KMS-11 (cell line): ENCODE results near the gene SLC25A19.

Experiments used
- H2AFZ ChIP-seq: fragments of 200-600 bp; sonication (generic); 2 replicates; pipeline ENCODE4 v1.6.1; 2016; ENCODE audit warnings: antibody characterized with exemption, mixed run types, low read depth
- H3K27ac ChIP-seq: fragments of 200-600 bp; sonication (generic); 2 replicates; pipeline ENCODE4 v1.6.1; 2016; ENCODE audit warnings: mild to moderate bottlenecking, mixed run types
- H3K27me3 ChIP-seq: fragments of 200-600 bp; sonication (generic); 2 replicates; pipeline ENCODE4 v1.6.1; 2017; ENCODE audit warnings: mild to moderate bottlenecking, low read depth, mixed run types, moderate library complexity; ENCODE audit not compliant: insufficient read depth
- H3K36me3 ChIP-seq: fragments of 200-600 bp; sonication (generic); 2 replicates; pipeline ENCODE4 v1.6.1; 2017; ENCODE audit warnings: mild to moderate bottlenecking, mixed run types; ENCODE audit not compliant: insufficient read depth
- H3K4me1 ChIP-seq: fragments of 200-600 bp; sonication (generic); 2 replicates; pipeline ENCODE4 v1.6.1; 2016; ENCODE audit warnings: mild to moderate bottlenecking, low read depth, mixed run types; ENCODE audit not compliant: poor library complexity, severe bottlenecking
- H3K4me2 ChIP-seq: fragments of 200-600 bp; sonication (generic); 2 replicates; pipeline ENCODE4 v1.7.0; 2016; ENCODE audit warnings: mild to moderate bottlenecking, mixed run types
- H3K4me3 ChIP-seq: fragments of 200-600 bp; sonication (generic); IDR thresholded peaks from 2 replicates; pipeline ENCODE4 v1.6.1; 2017; ENCODE audit warnings: low read depth, low read length, mixed read lengths; ENCODE audit not compliant: insufficient read depth
- H3K79me2 ChIP-seq: fragments of 200-600 bp; sonication (generic); 2 replicates; pipeline ENCODE4 v1.6.1; 2016; ENCODE audit warnings: low read depth, mixed run types; ENCODE audit not compliant: insufficient read depth
- H3K9ac ChIP-seq: fragments of 200-600 bp; sonication (generic); 2 replicates; pipeline ENCODE4 v1.6.1; 2016; ENCODE audit warnings: mild to moderate bottlenecking, mixed run types
- H4K20me1 ChIP-seq: fragments of 200-600 bp; sonication (generic); 2 replicates; pipeline ENCODE4 v1.6.1; 2016; ENCODE audit warnings: mild to moderate bottlenecking, mixed run types; ENCODE audit not compliant: insufficient read depth
- TF ChIP-seq, protein P1 (sequence below): fragments of 200-600 bp; sonication (generic); conservative IDR thresholded peaks from 2 replicates; pipeline ENCODE4 v1.6.1; 2017; ENCODE audit warnings: low read depth, mild to moderate bottlenecking, antibody characterized with exemption, low read length, moderate library complexity, mixed read lengths

Gene SLC25A19

DNA sequence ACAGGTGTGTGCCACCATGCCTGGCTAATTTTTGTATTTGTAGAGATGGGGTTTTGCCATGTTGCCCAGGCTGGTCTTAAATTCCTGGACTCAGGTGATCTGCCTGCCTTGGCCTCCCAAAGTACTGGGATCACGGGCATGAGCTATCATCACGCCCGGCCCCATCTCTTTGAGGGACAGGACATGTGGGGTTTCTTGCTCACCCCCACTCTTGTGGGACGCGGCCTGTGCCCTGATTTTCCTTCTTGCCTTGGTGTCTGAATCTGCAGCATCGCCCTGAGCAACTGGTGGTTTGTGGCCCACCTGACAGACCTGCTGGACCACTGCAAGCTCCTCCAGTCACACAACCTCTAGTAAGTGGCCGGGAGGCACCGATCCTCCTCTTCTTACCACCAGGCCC lies 58.2 kb downstream of the SLC25A19 start:
- no peak overlapping the region for H2AFZ ChIP-seq
- H3K4me2 ChIP-seq: no peak overlapping the region
- TF ChIP-seq, protein P1, sequence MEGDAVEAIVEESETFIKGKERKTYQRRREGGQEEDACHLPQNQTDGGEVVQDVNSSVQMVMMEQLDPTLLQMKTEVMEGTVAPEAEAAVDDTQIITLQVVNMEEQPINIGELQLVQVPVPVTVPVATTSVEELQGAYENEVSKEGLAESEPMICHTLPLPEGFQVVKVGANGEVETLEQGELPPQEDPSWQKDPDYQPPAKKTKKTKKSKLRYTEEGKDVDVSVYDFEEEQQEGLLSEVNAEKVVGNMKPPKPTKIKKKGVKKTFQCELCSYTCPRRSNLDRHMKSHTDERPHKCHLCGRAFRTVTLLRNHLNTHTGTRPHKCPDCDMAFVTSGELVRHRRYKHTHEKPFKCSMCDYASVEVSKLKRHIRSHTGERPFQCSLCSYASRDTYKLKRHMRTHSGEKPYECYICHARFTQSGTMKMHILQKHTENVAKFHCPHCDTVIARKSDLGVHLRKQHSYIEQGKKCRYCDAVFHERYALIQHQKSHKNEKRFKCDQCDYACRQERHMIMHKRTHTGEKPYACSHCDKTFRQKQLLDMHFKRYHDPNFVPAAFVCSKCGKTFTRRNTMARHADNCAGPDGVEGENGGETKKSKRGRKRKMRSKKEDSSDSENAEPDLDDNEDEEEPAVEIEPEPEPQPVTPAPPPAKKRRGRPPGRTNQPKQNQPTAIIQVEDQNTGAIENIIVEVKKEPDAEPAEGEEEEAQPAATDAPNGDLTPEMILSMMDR: no peak

DNA sequence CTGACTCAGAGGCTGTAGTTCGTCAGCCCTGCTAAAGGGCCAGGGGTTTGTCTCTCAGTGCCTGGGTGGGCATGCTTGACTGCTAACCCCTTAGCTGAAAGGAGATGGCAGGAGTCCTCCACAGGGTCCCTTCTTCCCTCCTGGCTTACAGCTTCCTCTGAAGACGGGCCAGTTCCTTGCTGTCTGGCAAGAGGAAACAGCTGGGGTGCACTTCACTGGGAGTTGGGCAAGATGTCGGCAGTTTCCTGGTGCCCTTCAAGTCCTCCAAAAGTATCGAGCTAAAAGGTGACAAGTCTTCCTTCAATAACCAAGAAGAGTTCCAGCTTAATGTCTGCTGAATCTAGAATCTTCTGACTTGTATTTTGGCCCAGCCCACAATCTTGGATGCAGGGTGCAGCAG lies 60.4 kb downstream of the SLC25A19 start:
- Histone ChIP-seq H2AFZ (no peak overlapping the region), H3K27ac (no peak overlapping the region), H3K9ac (no peak overlapping the region), H4K20me1 (no peaks in the 10 kb centered on the region), H3K27me3 (no peaks in the 10 kb centered on the region), H3K79me2 (no peaks in the 10 kb centered on the region), H3K4me3 (no peak overlapping the region), H3K36me3 (peaks cover 22% of the 10 kb centered on the region), H3K4me2 (no peak overlapping the region), H3K4me1 (no peaks in the 10 kb centered on the region)
- TF ChIP-seq, protein P1: no peak

More for the DNA sequence above, 58.2 kb downstream of the SLC25A19 start:
- H3K27me3 ChIP-seq: no peaks in the 10 kb centered on the region
- H3K79me2 ChIP-seq: no peaks in the 10 kb centered on the region
- no peak overlapping the region for H3K27ac ChIP-seq
- H3K4me3 ChIP-seq: no peak overlapping the region
- H3K36me3 ChIP-seq: peaks cover 26% of the 10 kb centered on the region
- H3K4me1 ChIP-seq: no peaks in the 10 kb centered on the region
- no peaks in the 10 kb centered on the region for H4K20me1 ChIP-seq
- H3K9ac ChIP-seq: no peak overlapping the region

DNA sequence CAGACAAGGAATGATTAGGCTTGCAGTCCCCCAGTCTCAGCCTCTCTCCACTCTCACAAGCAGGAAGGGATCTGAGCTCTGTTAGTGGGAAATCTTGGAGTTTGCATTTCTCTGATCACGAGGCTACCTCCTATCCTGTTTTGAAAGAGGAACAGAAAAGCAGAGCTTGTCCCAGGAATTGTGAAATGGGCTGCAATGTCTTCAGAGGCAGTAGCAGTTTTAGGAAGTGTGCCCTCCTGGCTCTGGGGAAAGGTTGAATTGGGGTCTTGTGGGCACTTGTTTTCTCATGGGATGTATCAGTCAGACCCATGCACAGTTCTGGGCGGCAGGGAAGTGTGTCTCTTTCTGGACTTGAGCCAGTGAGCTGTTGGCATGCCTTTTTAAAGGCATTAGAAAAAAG lies 60.9 kb downstream of the SLC25A19 start:
- no peaks in the 10 kb centered on the region for H3K27me3 ChIP-seq
- no peaks in the 10 kb centered on the region for H3K4me1 ChIP-seq
- TF ChIP-seq, protein P1: no peak
- H3K4me3 ChIP-seq: no peak overlapping the region
- H4K20me1 ChIP-seq: no peaks in the 10 kb centered on the region
- no peak overlapping the region for H3K4me2 ChIP-seq
- H3K9ac ChIP-seq: no peak overlapping the region
- H3K36me3 ChIP-seq: peaks cover 22% of the 10 kb centered on the region
- no peaks in the 10 kb centered on the region for H3K79me2 ChIP-seq
- H3K27ac ChIP-seq: no peak overlapping the region
- no peak overlapping the region for H2AFZ ChIP-seq

DNA sequence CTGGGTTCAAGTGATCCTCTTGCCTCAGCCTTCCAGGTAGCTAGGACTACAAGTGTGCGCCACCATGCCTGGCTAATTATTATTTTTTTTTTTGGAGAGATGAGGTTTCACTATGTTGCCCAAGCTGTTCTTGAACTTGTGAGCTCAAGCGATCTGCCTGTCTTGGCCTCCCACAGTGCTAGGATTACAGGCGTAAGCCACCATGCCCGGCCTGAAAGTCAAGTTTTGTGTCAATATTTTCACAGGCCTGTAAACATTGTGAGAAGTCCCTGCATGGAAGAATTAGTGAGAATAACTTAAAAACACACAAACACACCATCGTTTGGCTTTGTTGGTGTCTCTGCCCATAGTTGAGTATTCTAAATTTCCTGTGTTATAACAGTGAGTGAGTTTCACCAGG lies 61.5 kb downstream of the SLC25A19 start:
- Histone ChIP-seq H4K20me1 (no peaks in the 10 kb centered on the region), H3K4me2 (no peak overlapping the region), H3K27me3 (no peaks in the 10 kb centered on the region), H3K79me2 (no peaks in the 10 kb centered on the region), H3K9ac (no peak overlapping the region), H3K36me3 (peaks cover 19% of the 10 kb centered on the region), H3K27ac (no peak overlapping the region), H3K4me1 (no peaks in the 10 kb centered on the region), H3K4me3 (no peak overlapping the region), H2AFZ (no peak overlapping the region)
- TF ChIP-seq, protein P1: no peak
